Measurements from ENCODE around the gene CLN6.

- TF ChIP-seq, protein P1, sequence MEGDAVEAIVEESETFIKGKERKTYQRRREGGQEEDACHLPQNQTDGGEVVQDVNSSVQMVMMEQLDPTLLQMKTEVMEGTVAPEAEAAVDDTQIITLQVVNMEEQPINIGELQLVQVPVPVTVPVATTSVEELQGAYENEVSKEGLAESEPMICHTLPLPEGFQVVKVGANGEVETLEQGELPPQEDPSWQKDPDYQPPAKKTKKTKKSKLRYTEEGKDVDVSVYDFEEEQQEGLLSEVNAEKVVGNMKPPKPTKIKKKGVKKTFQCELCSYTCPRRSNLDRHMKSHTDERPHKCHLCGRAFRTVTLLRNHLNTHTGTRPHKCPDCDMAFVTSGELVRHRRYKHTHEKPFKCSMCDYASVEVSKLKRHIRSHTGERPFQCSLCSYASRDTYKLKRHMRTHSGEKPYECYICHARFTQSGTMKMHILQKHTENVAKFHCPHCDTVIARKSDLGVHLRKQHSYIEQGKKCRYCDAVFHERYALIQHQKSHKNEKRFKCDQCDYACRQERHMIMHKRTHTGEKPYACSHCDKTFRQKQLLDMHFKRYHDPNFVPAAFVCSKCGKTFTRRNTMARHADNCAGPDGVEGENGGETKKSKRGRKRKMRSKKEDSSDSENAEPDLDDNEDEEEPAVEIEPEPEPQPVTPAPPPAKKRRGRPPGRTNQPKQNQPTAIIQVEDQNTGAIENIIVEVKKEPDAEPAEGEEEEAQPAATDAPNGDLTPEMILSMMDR (IDR thresholded peaks at IDR 0.05), result no peak
- TF ChIP-seq ZFX (IDR thresholded peaks at IDR 0.05; ENCODE audit: borderline replicate concordance), result no peak
These were observed 22.2 kb downstream of the CLN6 start for GRCh38 chr15:68207176-68207935.
